B cell (primary cell): ENCODE data around the gene ANTXR1. TPM values are rescaled to one million over a fixed set of nuclear protein-coding genes. Genes with fewer than 3 reads are reported as not detected.

Experiments
- ATAC-seq: fragments of 200-7000 bp; cut with Tn5 transposase; one replicate; pipeline ENCODE4 v1.10.0; 2021; ENCODE audit warnings: low read depth, mild to moderate bottlenecking, moderate number of reproducible peaks, moderate library complexity
- CTCF ChIA-PET: fragments of 350-600 bp; sonication (Branson Sonifier 250); formaldehyde crosslinking; loops from one replicate; lab custom pipeline; 2021; ENCODE audit warnings: antibody characterized with exemption, inconsistent platforms; lab: Charles Lee
- POLR2A ChIA-PET: fragments of 350-600 bp; sonication (Branson Sonifier 250); formaldehyde crosslinking; loops from one replicate; lab custom pipeline; 2021; ENCODE audit warnings: antibody characterized with exemption; lab: Charles Lee
- DNase-seq: peaks from one replicate; pipeline ENCODE4 v3.0.0; 2013
- H2AFZ ChIP-seq: 2 replicates; pipeline ENCODE4 v1.6.1; 2012; ENCODE audit warnings: mild to moderate bottlenecking, low read depth, low read length; ENCODE audit not compliant: insufficient read depth, poor library complexity, severe bottlenecking
- H3K27ac ChIP-seq, 2 donors: 1 replicate in 1 of 2; 2 replicates in 1 of 2; pipeline ENCODE4 v1.5.1; 2012 to 2013; ENCODE audit warnings: low read length in 2 of 2, mild to moderate bottlenecking in 2 of 2, moderate library complexity in 1 of 2
- H3K27me3 ChIP-seq, 4 experiments: fragments of 200-600 bp in 1 of 4; sonication (generic) in 1 of 4; replicated peaks in 1 of 4; 1 replicate in 2 of 4; 2 replicates in 2 of 4; pipeline versions ENCODE4 v1.6.1 to v1.7.0; 2013 to 2016; ENCODE audit warnings: low read length in 3 of 4, mild to moderate bottlenecking in 2 of 4, mixed read lengths in 1 of 4, moderate library complexity in 1 of 4; ENCODE audit not compliant: insufficient read depth in 4 of 4, control insufficient read depth in 3 of 4; ENCODE audit errors: control extremely low read depth in 1 of 4
- H3K36me3 ChIP-seq, 2 experiments: replicated peaks in 1 of 2; 1 replicate in 1 of 2; 2 replicates in 1 of 2; pipeline versions ENCODE4 v1.6.1 to v1.7.1; 2013; ENCODE audit warnings: low read length in 1 of 2; ENCODE audit not compliant: insufficient read depth in 2 of 2, control insufficient read depth in 1 of 2; ENCODE audit errors: control extremely low read depth in 1 of 2, extremely low read depth in 1 of 2
- H3K4me1 ChIP-seq, 2 donors: fragments of 200-600 bp in 1 of 2; sonication (generic) in 1 of 2; 1 replicate in 1 of 2; 2 replicates in 1 of 2; pipeline versions ENCODE4 v1.5.1 to v1.6.1; 2013 to 2017; ENCODE audit warnings: low read length in 2 of 2; ENCODE audit not compliant: control insufficient read depth in 2 of 2, insufficient read depth in 2 of 2
- H3K4me2 ChIP-seq: replicated peaks from 2 replicates; pipeline ENCODE3; 2012; ENCODE audit warnings: mild to moderate bottlenecking, low read depth, low read length; ENCODE audit not compliant: poor library complexity, severe bottlenecking
- H3K4me3 ChIP-seq, 5 experiments: fragments of 200-600 bp in 1 of 5; sonication (generic) in 1 of 5; 1 replicate in 3 of 5; 2 replicates in 2 of 5; pipeline versions ENCODE4 v1.5.1 to v1.7.0; 2011 to 2016; ENCODE audit warnings: low read length in 4 of 5, mild to moderate bottlenecking in 4 of 5, low read depth in 2 of 5, control low read depth in 1 of 5, moderate library complexity in 1 of 5; ENCODE audit not compliant: insufficient read depth in 1 of 5; ENCODE audit errors: control extremely low read depth in 1 of 5, extremely low read depth in 1 of 5
- H3K79me2 ChIP-seq: fragments of 200-600 bp; sonication (generic); one replicate; pipeline ENCODE4 v1.6.0; 2016; ENCODE audit warnings: low read length; ENCODE audit not compliant: control insufficient read depth, insufficient read depth
- H3K9ac ChIP-seq: fragments of 200-600 bp; sonication (generic); 2 replicates; pipeline ENCODE4 v1.6.1; 2017; ENCODE audit warnings: mild to moderate bottlenecking, low read length, moderate library complexity
- H3K9me3 ChIP-seq, 3 donors: one replicate each; pipeline versions ENCODE4 v1.6.1 to v1.7.1; 2013; ENCODE audit warnings: low read length in 2 of 3; ENCODE audit not compliant: control insufficient read depth in 2 of 3, insufficient read depth in 1 of 3; ENCODE audit errors: control extremely low read depth in 1 of 3
- H4K20me1 ChIP-seq: 2 replicates; pipeline ENCODE4 v1.6.0; 2012; ENCODE audit warnings: mild to moderate bottlenecking, low read length; ENCODE audit not compliant: insufficient read depth, control insufficient read depth, poor library complexity, severe bottlenecking
- H3K27ac Mint-ChIP-seq: one replicate; pipeline ENCODE4 v1.8.0; 2021; ENCODE audit warnings: mixed read lengths
- H3K27me3 Mint-ChIP-seq: one replicate; pipeline ENCODE4 v1.8.0; 2021; ENCODE audit warnings: mixed read lengths
- H3K4me1 Mint-ChIP-seq: one replicate; pipeline ENCODE4 v1.8.0; 2021; ENCODE audit warnings: mixed read lengths
- H3K4me3 Mint-ChIP-seq: one replicate; pipeline ENCODE4 v1.8.0; 2021; ENCODE audit warnings: mixed read lengths
- H3K9me3 Mint-ChIP-seq: one replicate; pipeline ENCODE4 v1.8.0; 2022; ENCODE audit warnings: mixed read lengths; ENCODE audit not compliant: insufficient read depth
- CTCF ChIP-seq: fragments of 200-600 bp; IDR thresholded peaks from one replicate; pipeline ENCODE4 v1.8.0; 2022; ENCODE audit warnings: antibody characterized with exemption, mild to moderate bottlenecking
- EZH2 ChIP-seq: IDR thresholded peaks from 2 replicates; pipeline ENCODE4 v1.6.1; 2012; ENCODE audit warnings: borderline replicate concordance, low read depth, mild to moderate bottlenecking, moderate library complexity, low read length; ENCODE audit not compliant: insufficient read depth, poor library complexity, severe bottlenecking
- WGBS: methylation state at CpG from one replicate; pipeline ENCODE4 v1.1.5; 2013; ENCODE audit warnings: missing lambda C conversion rate; ENCODE audit not compliant: insufficient coverage; 5-methylcytosine and 5-hydroxymethylcytosine counted together
- intact Hi-C: fragments of 100-400 bp; cut with micrococcal nuclease; formaldehyde crosslinking; loops from one replicate; pipeline ENCODE4 v1.10.0; 2022
- polyA plus RNA-seq: library from polyadenylated mRNA; depleted of rRNA; stranded (reverse); fragments of >200 nt; gene quantifications from 2 replicates; pipeline ENCODE4 v1.2.3, GENCODE V29; 2012
- total RNA-seq, 2 donors: library from RNA; stranded (reverse); fragments of 120-200 nt in 1 of 2; gene quantifications; 1 replicate in 1 of 2; 2 replicates in 1 of 2; pipeline versions ENCODE4 v1.2.3 to v1.2.4, GENCODE V29; 2013 to 2022

Gene ANTXR1
- total and polyA plus RNA-seq, 2 donors (not counting 1 experiment from before 2014, with no cell fraction given) = not detected

GRCh38 chr2:69053416-69053965 lies 40.5 kb downstream of the ANTXR1 start:
- H3K9me3 Mint-ChIP-seq = no peaks in the 10 kb centered on the region
- peaks cover 0 to 13% (median 7%) of the 10 kb centered on the region in 4 experiments for H3K27me3 ChIP-seq
- ATAC-seq = no peak
- peaks cover 22% of the 10 kb centered on the region for H3K27me3 Mint-ChIP-seq
- H3K4me3 Mint-ChIP-seq = no peak overlapping the region
- no peaks in the 10 kb centered on the region for H4K20me1 ChIP-seq
- ChIA-PET POLR2A (no interaction called here), CTCF (no interaction called here)
- intact Hi-C loops = no loop called here
- TF ChIP-seq CTCF (no peak), EZH2 (no peak)
- no peak overlapping the region for H3K9ac ChIP-seq
- H3K27ac ChIP-seq = no peak overlapping the region
- no peaks in the 10 kb centered on the region for H3K79me2 ChIP-seq
- 100% methylated on average over 2 of the region's 2 CpGs for WGBS
- H3K4me1 ChIP-seq = no peaks in the 10 kb centered on the region
- no peaks in the 10 kb centered on the region for H3K9me3 ChIP-seq
- no peak for DNase-seq
- no peak overlapping the region for H3K27ac Mint-ChIP-seq
- H3K4me2 ChIP-seq = no peak overlapping the region
- no peak overlapping the region for H2AFZ ChIP-seq
- no peaks in the 10 kb centered on the region for H3K36me3 ChIP-seq
- no peak overlapping the region for H3K4me3 ChIP-seq
- no peaks in the 10 kb centered on the region for H3K4me1 Mint-ChIP-seq

GRCh38 chr2:69054431-69054830 lies 41.5 kb downstream of the ANTXR1 start:
- Histone ChIP-seq H2AFZ (no peak overlapping the region), H3K4me1 (no peaks in the 10 kb centered on the region), H3K27ac (no peak overlapping the region), H3K4me2 (no peak overlapping the region), H3K36me3 (no peaks in the 10 kb centered on the region), H3K9ac (no peak overlapping the region), H3K27me3 (peaks cover 0 to 14% (median 9%) of the 10 kb centered on the region in 4 experiments), H3K4me3 (no peak overlapping the region), H3K9me3 (no peaks in the 10 kb centered on the region), H3K79me2 (no peaks in the 10 kb centered on the region), H4K20me1 (no peaks in the 10 kb centered on the region)
- Mint-ChIP-seq H3K9me3 (no peaks in the 10 kb centered on the region), H3K27me3 (peaks cover 29% of the 10 kb centered on the region), H3K4me3 (no peak overlapping the region), H3K27ac (no peak overlapping the region), H3K4me1 (no peaks in the 10 kb centered on the region)
- intact Hi-C loops = no loop called here
- ChIA-PET CTCF (no interaction called here), POLR2A (no interaction called here)
- DNase-seq (no peak), ATAC-seq (no peak)
- no CpG with 5 or more reads among the region's 2 CpGs for WGBS
- TF ChIP-seq CTCF (no peak), EZH2 (no peak)
